Measurements from ENCODE around the gene DISC1.
"Not testable (repeated sequence)": the region's sequence is repeated elsewhere in the genome, so short reads cannot be mapped to it uniquely, and the experiment has no call there.

DISC1 gene

GRCh38 chr1:231939118-231939517 lies 312.5 kb downstream of the DISC1 start:
- FAIRE-seq: no peak
- no peak for DNase-seq (ENCODE audit: insufficient read length, low spot score)

DNA sequence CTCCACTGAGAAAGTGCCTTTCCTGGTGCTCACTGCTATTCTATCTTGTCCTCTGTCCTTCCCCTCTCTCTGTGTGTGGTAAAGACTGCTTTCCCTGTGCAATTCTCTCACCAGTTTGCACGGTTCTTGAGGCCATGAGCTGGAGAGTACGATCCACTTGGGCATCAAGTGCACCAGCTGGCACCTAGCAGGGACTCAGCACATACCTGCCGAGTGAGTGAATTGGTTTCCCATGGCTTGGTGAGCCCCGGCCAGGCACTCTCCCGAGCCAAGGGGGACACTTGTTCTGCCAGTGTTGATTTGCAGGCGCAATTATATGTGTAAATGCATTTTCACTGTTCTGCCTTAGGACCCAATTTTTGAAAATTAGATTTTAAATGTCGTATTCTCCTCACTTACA lies 313.5 kb downstream of the DISC1 start:
- DNase-seq (ENCODE audit: insufficient read length, low spot score) (no peak), FAIRE-seq (no peak)

- DNase-seq (ENCODE audit: insufficient read length, low spot score) (no peak), FAIRE-seq (no peak)
Measured at GRCh38 chr1:231940701-231941100, 314.1 kb downstream of the DISC1 start.

- DNase-seq (ENCODE audit: insufficient read length, low spot score): no peak
- no peak for FAIRE-seq
Measured at GRCh38 chr1:231943084-231943483, 316.5 kb downstream of the DISC1 start.

- DNase-seq (ENCODE audit: insufficient read length, low spot score); FAIRE-seq: not testable (repeated sequence)
Measured at GRCh38 chr1:231948102-231948501, 321.5 kb downstream of the DISC1 start.

DNA sequence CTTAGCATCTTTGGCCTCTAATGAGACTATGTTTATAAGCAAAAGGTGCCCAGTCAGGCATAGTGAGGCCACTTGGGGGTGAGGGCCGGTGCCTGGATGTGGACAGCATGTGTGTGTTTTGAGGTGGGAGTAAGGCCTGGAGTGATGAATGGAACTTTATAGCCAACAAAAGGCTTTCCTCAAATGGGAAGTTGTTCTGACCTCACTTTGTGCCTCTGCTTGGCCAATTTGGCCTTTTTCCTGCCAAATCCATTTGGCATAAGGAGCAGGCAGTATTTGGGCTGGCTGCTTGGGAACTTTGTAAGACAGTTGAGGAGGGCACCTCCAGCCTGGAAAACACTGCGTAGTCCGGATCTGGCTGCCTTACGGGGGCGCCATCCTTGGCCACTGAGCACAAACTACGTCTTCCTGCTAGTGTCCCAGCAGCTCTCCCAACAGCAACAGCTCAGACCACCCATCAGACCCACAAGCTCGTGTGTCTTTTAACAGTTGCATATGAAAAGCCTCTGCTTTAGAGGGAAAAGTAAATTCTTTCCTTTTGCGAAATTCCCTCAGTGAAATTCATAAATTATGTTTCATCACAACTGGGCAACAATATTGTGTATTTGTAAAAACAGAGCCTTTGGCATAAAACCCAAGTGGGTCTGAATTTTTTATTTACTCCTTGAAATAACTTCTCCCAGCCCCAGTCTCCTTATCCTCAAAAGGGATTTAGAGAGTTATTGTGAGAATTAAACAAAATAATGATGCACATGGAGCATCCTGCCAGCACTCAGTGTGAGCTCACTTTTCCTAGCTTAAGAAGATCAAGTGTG lies 322.9 kb downstream of the DISC1 start:
- FAIRE-seq: no peak
- DNase-seq (ENCODE audit: insufficient read length, low spot score): no peak

DNA sequence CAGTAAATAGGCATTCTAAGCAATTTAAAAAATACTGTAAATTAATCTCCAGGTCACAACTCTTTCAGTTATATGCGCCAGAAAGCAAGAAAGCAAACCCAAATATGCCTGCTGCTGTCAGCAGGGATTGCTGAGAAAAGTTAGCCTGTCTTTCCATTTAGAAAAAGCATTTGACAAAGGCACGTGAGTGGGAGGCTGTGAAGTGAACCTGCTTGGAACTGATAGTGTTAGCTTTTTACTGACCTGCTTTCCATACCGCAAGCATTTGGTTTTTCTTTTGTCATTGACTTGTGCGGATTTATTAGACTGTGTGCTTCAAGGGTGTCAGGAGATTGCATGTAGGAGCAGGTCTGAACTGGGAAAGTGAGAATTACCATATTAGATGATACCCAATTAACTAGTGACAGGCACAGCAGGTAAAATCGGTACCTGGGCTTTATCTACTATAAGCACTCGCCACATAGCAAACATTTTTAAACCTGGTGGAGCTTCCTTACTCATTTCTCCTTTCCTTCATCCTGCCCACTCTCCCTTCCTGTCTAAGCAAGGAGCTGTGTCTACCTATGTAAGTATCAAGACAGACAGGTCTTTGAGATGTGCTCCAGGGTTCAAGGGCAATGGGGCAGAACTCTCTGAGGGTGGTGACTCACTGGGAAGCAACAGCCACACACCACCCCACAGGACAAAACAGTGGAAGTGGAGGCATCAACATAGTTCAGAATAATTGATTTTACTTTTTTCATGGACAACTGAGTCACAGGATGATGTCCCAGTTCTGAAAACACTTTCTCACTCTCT lies 323.9 kb downstream of the DISC1 start:
- no peak for FAIRE-seq
- no peak for DNase-seq (ENCODE audit: insufficient read length, low spot score)

DNA sequence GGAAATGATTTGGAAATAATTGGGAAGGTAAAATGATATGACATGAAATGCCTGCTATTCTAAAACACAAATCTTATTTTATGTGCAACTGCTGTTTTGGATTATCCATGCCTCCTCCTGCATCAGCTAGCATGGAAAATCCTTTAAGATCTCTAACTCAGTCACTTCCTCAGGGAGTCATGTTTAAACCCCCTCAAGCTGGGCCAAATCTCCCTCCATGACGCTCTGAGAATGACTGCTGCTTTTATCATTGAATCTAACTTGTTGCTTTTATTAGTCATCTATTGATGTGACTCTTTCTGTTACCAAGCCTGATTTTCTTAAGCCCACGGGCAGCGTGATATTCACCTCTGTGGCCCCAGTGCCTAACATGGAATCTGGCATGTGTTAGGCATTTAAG lies 324.8 kb downstream of the DISC1 start:
- FAIRE-seq (no peak), DNase-seq (ENCODE audit: insufficient read length, low spot score) (no peak)

GRCh38 chr1:231952154-231952553 lies 325.6 kb downstream of the DISC1 start:
- no peak for FAIRE-seq
- DNase-seq (ENCODE audit: insufficient read length, low spot score): no peak

GRCh38 chr1:231953660-231954059 lies 327.1 kb downstream of the DISC1 start:
- no peak for DNase-seq (ENCODE audit: insufficient read length, low spot score)
- FAIRE-seq: no peak

GRCh38 chr1:231954751-231955150 lies 328.2 kb downstream of the DISC1 start:
- no peak for DNase-seq (ENCODE audit: insufficient read length, low spot score)
- no peak for FAIRE-seq

DNA sequence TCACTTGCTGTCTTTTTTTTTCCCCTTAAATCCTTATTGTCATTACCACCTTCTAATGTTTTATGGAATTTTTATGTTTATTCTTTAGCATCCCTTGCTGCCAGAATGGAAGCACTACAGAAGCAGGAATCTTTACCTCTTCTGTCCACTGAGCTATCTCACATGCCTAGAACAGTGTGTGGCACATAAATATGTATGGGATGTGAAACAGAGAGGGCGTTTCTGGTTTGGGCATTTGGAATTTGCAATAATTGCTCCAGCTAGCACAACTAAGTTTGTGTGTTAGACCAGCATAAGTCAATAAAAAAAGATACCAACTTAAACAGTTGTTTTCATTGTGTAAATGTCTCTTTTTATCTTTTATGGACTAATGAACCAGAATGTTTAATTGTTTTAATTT lies 330.8 kb downstream of the DISC1 start:
- no peak for DNase-seq (ENCODE audit: insufficient read length, low spot score)
- FAIRE-seq: no peak

DNA sequence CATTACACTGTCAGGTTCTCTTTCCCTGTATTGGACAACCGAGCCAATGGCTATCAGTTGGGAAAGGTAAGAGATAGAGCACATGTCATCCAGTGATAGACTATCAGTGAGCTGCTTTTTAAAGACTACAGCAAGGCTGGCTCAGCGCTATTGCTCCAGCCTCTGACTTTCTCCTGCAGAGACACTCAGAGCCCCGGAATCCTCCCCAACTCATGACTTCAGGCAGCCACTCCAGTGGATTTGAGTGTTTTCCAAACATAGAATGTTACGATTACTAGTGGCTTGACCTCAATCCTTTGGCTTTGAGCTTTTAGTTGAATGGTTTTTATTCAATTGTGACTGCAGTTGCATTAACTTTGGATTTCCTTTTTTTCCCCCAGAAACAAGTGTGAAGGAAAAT lies 331.9 kb downstream of the DISC1 start:
- DNase-seq (ENCODE audit: insufficient read length, low spot score) (no peak), FAIRE-seq (no peak)

DNA sequence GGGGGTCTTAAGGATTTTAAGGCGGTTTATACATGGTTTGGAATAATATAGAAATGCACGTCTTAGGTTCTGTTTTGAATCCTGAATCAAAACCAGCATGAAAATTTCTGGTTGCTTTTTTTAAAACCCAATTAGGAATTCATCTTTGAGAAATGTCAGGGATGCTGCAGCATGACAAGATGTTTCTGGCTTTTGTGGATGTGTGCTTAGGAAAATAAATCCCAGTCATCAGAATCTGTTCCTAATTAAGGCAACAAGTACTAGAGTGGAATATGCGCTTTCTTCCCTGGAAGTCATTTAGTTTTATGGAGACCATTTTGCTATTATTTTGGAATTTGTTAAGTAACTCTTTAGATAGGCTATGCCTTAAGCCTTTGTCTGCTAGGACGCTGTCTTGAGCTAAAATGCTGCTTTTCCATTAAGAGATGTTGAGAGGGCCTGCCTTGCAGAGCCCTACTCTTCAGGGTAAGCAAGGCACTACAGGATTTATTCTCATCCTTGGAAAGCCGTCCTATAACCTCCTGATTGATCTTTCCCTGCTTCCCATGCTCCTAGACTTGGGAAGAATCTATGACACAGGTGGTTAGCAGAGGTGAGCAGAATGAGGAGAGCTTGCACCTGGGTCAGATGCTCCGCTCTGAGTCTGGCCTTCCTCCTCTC lies 332.8 kb downstream of the DISC1 start:
- DNase-seq (ENCODE audit: insufficient read length, low spot score): no peak
- no peak for FAIRE-seq

DNA sequence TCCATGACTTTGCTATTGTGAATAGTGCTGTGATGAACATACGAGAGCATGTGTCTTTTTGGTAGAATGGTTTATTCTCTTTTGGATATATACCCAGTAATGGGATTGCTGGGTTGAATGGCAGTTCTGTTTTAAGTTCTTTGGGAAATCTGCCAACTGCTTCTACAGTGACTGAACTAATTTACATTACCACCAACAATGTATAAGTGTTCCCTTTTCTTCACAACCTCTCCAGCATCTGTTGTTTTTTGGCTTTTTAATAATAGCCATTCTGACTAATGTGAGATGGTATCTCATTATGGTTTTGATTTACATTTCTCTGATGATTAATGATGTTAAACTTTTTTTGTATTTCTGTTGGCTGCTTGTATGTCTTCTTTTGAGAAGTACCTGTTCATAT lies 335.2 kb downstream of the DISC1 start:
- FAIRE-seq; DNase-seq (ENCODE audit: insufficient read length, low spot score): not testable (repeated sequence)

- DNase-seq (ENCODE audit: insufficient read length, low spot score) (no peak), FAIRE-seq (no peak)
Measured at GRCh38 chr1:231962636-231963035, 336.0 kb downstream of the DISC1 start.

- DNase-seq (ENCODE audit: insufficient read length, low spot score): no peak
- FAIRE-seq: no peak
Measured at GRCh38 chr1:231964241-231964640, 337.7 kb downstream of the DISC1 start.

GRCh38 chr1:231964961-231965360 lies 338.4 kb downstream of the DISC1 start:
- FAIRE-seq (no peak), DNase-seq (ENCODE audit: insufficient read length, low spot score) (no peak)

- DNase-seq (ENCODE audit: insufficient read length, low spot score): no peak
- FAIRE-seq: no peak
Measured at GRCh38 chr1:231965615-231966014, 339.0 kb downstream of the DISC1 start.

DNA sequence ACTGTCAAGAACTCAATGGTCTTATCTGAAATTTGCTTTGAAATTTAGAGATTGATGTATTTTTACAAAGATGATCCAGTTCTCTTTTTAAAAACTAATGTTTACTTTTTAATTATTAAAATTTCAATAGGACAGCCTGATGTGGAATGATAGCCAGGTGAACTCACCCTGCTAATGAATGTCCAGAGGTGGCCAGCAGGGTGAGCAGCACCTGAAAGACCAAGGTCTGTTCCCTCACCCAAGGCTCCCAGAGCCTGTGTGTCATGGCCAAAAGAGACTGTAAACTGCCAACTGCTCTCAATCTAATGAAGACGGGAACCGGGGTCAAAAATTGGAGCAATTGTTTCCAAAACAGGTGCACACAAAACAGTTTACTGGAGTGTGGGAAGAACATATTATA lies 340.4 kb downstream of the DISC1 start:
- DNase-seq (ENCODE audit: insufficient read length, low spot score) (no peak), FAIRE-seq (no peak)

GRCh38 chr1:231969076-231969475 lies 342.5 kb downstream of the DISC1 start:
- FAIRE-seq: no peak
- no peak for DNase-seq (ENCODE audit: insufficient read length, low spot score)
